IPS-11a (cell line): ENCODE data around the gene LEFTY1.
"Not testable (repeated sequence)": the region's sequence is repeated elsewhere in the genome, so short reads cannot be mapped to it uniquely, and the experiment has no call there.

Experiments
- H3K4me3 ChIP-seq: one replicate; pipeline ENCODE4 v1.5.1; 2013; ENCODE audit warnings: low read depth, low read length, control low read depth

Gene LEFTY1

GRCh38 chr1:225888898-225889601 lies at the start of gene LEFTY1:
Gene LEFTY1 (minus strand): TSS chr1:225889146. CDS start chr1:225889066, 80 bp downstream.
- H3K4me3 ChIP-seq = peak within 1 kb of the TSS; percentile 27

- no peak overlapping the region for H3K4me3 ChIP-seq
Measured at GRCh38 chr1:225937048-225937968, 48.4 kb upstream of the LEFTY1 start.

GRCh38 chr1:225936523-225936922 lies 47.6 kb upstream of the LEFTY1 start:
- H3K4me3 ChIP-seq = no peak overlapping the region

GRCh38 chr1:225936086-225936485 lies 47.1 kb upstream of the LEFTY1 start:
- H3K4me3 ChIP-seq = not testable (repeated sequence)

- no peak overlapping the region for H3K4me3 ChIP-seq
Measured at GRCh38 chr1:225934711-225935110, 45.8 kb upstream of the LEFTY1 start.

GRCh38 chr1:225933072-225933471 lies 44.1 kb upstream of the LEFTY1 start:
- H3K4me3 ChIP-seq = no peak overlapping the region

- H3K4me3 ChIP-seq = no peak overlapping the region
Measured at GRCh38 chr1:225931270-225932136, 42.6 kb upstream of the LEFTY1 start.

GRCh38 chr1:225930566-225930965 lies 41.6 kb upstream of the LEFTY1 start:
- no peak overlapping the region for H3K4me3 ChIP-seq

- not testable (repeated sequence) for H3K4me3 ChIP-seq
Measured at GRCh38 chr1:225929462-225929861, 40.5 kb upstream of the LEFTY1 start.

- no peak overlapping the region for H3K4me3 ChIP-seq
Measured at GRCh38 chr1:225928186-225929175, 39.5 kb upstream of the LEFTY1 start.

GRCh38 chr1:225926551-225927113 lies 37.7 kb upstream of the LEFTY1 start:
- H3K4me3 ChIP-seq = no peak overlapping the region

- peak within 1 kb of the TSS; percentile 95 for H3K4me3 ChIP-seq
Measured at GRCh38 chr1:225923692-225924555, 35.0 kb upstream of the LEFTY1 start, which contains the start of gene PYCR2. Gene PYCR2 (minus strand): TSS chr1:225924250. CDS start chr1:225924110, 140 bp downstream.

- peak overlapping the region; percentile 95 for H3K4me3 ChIP-seq
Measured at GRCh38 chr1:225923381-225923691, 34.4 kb upstream of the LEFTY1 start.

- no peak overlapping the region for H3K4me3 ChIP-seq
Measured at GRCh38 chr1:225921734-225922709, 33.1 kb upstream of the LEFTY1 start.

- H3K4me3 ChIP-seq = no peak overlapping the region
Measured at GRCh38 chr1:225919906-225920305, 31.0 kb upstream of the LEFTY1 start.

- H3K4me3 ChIP-seq = no peak overlapping the region
Measured at GRCh38 chr1:225918280-225918679, 29.3 kb upstream of the LEFTY1 start.

GRCh38 chr1:225917536-225917935 lies 28.6 kb upstream of the LEFTY1 start:
- H3K4me3 ChIP-seq = no peak overlapping the region
